Fibroblast of mammary gland (primary cell): ENCODE data around the gene SLC26A2.

Source experiments
- DNase-seq: peaks from one replicate; pipeline ENCODE4 v3.0.0-alpha.2; 2010; ENCODE audit warnings: low read depth
- H3K4me3 ChIP-seq: 2 replicates; pipeline ENCODE4 v1.5.1; 2011; ENCODE audit warnings: low read depth, mild to moderate bottlenecking, low read length, moderate library complexity; ENCODE audit not compliant: control insufficient read depth
- TF ChIP-seq, protein P1 (sequence below): conservative IDR thresholded peaks from 2 replicates; pipeline ENCODE4 v1.5.1; 2011; ENCODE audit warnings: low read depth, low read length, inconsistent platforms; ENCODE audit not compliant: control insufficient read depth, insufficient read depth

Gene SLC26A2

GRCh38 chr5:149961957-149962409 lies 1.4 kb downstream of the SLC26A2 start:
- DNase-seq = peak; percentile 78
- H3K4me3 ChIP-seq = no peak overlapping the region
- TF ChIP-seq, protein P1, sequence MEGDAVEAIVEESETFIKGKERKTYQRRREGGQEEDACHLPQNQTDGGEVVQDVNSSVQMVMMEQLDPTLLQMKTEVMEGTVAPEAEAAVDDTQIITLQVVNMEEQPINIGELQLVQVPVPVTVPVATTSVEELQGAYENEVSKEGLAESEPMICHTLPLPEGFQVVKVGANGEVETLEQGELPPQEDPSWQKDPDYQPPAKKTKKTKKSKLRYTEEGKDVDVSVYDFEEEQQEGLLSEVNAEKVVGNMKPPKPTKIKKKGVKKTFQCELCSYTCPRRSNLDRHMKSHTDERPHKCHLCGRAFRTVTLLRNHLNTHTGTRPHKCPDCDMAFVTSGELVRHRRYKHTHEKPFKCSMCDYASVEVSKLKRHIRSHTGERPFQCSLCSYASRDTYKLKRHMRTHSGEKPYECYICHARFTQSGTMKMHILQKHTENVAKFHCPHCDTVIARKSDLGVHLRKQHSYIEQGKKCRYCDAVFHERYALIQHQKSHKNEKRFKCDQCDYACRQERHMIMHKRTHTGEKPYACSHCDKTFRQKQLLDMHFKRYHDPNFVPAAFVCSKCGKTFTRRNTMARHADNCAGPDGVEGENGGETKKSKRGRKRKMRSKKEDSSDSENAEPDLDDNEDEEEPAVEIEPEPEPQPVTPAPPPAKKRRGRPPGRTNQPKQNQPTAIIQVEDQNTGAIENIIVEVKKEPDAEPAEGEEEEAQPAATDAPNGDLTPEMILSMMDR = peak; percentile 71

- DNase-seq = no peak
- no peak overlapping the region for H3K4me3 ChIP-seq
- TF ChIP-seq, protein P1 = no peak
Observed at GRCh38 chr5:149962601-149963300, 2.2 kb downstream of the SLC26A2 start.

GRCh38 chr5:149963729-149964128 lies 3.2 kb downstream of the SLC26A2 start:
- TF ChIP-seq, protein P1 = no peak
- no peak for DNase-seq

DNA sequence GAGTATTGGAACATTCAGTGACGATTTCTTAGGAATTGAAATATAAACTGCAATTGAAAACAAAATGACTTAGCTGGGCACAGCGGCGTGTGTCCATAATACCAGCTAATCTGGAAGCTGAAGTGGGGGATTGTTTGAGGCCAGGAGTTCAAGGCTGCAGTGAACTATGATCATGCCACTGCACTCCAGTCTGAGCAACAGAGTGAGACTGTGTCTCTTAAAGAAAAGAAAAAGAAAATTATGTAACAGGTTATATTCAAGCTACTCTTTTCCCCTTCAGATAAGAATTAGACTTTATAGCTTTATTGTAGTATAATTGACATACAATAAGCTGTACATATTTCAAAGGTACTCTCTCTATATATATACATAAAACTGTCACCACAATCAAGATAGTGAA lies 6.4 kb downstream of the SLC26A2 start:
- TF ChIP-seq, protein P1 = no peak
- DNase-seq = no peak
- no peak overlapping the region for H3K4me3 ChIP-seq

More at GRCh38 chr5:149963729-149964128, 3.2 kb downstream of the SLC26A2 start:
- no peak overlapping the region for H3K4me3 ChIP-seq

GRCh38 chr5:149969181-149969930 lies 8.8 kb downstream of the SLC26A2 start:
- no peak overlapping the region for H3K4me3 ChIP-seq
- TF ChIP-seq, protein P1 = no peak
- no peak for DNase-seq

DNA sequence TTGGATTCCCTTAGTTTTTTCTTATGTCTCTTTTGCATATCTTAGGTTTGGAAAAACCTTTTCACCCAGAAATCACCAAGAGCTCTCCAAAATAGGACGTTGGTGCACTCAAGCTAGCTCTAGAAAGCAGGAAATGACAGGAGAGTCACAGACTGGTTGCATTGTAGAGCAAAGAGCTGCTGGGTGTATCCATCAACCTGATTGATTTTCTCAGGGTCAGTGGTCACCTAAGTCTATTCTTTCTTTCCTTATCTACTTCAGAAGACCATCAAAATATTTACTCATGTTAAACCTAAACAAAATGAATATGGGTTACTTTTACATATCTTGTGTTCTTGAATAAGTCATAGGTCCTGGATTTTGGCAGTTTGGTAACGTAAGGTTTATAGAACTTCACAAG lies 14.9 kb downstream of the SLC26A2 start:
- DNase-seq = no peak
- TF ChIP-seq, protein P1 = no peak
- no peak overlapping the region for H3K4me3 ChIP-seq
